Activated CD4-positive, alpha-beta T cell treated with anti-CD3 and anti-CD28 coated beads for 48 hours (primary cell): ENCODE results near the gene IL17RE.
A peak's percentile ranks its signal among the peaks of the same experiment; 100 is the strongest.

Experiments
- DNase-seq: peaks from one replicate; pipeline ENCODE4 v3.0.0-alpha.2; 2020

IL17RE gene

GRCh38 chr3:9909221-9910013 is 6.8 kb downstream of the IL17RE start:
- DNase-seq = peak; percentile 32

DNA sequence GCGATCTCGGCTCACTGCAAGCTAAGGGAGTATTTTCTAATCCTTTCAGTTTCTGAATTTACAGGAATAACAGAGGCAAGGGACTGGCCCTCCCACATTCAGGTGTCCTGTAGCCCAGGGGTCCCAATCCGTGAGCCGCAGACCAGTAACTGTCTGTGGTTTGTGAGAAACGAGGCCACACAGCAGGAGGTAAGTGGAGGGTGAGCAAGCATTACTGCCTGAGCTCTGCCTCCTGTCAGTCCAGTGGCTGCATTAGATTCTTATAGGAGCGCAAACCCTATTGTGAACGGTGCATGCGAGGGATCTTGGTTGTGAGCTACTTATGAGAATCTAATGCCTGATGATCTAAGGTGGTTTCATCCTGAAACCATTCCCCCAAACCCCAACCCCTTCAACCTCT is 9.2 kb downstream of the IL17RE start:
- no peak for DNase-seq

GRCh38 chr3:9912294-9912935 is 9.8 kb downstream of the IL17RE start:
- peak; percentile 16 for DNase-seq

DNA sequence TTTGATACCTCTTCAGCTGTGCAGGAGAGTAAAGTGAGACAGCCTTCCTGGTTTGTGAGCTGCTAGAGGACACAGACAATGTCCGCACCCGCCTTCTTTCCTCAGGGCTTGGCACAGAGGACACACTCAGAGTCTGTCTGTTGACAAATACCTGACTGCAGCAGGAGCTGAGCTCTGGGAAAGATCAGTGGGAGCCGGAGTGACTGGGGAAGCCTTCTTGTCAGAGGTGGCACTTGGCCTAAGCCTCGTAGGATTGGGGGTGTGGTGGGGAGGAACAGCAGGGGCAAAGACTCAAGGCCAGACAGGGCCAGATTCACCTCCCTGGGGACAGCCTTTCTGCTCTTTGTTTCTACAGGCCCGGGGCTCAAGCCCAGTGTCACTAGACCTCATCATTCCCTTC is 11.0 kb downstream of the IL17RE start:
- DNase-seq = no peak

DNA sequence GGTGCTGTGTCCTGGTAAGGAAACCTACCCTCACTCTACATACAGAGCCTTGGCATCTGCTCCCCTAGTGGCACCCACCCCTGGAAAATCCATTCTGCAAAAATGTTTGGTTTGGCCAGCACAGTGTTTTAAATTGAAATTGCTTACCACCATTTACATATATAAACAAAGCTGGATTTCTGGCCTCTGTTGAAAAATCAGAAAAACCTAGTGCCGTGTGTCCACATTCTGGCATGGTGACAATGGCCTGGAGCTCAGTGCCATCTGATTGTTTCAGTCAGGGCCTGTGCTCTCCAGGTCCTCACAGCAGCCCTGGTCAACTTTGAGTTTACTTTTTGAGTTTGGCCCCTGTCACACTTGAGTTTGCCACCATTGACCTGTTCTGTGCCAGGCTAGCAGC is 11.4 kb downstream of the IL17RE start:
- DNase-seq = no peak

- no peak for DNase-seq
Measured at GRCh38 chr3:9914559-9915253, 12.1 kb downstream of the IL17RE start.

DNA sequence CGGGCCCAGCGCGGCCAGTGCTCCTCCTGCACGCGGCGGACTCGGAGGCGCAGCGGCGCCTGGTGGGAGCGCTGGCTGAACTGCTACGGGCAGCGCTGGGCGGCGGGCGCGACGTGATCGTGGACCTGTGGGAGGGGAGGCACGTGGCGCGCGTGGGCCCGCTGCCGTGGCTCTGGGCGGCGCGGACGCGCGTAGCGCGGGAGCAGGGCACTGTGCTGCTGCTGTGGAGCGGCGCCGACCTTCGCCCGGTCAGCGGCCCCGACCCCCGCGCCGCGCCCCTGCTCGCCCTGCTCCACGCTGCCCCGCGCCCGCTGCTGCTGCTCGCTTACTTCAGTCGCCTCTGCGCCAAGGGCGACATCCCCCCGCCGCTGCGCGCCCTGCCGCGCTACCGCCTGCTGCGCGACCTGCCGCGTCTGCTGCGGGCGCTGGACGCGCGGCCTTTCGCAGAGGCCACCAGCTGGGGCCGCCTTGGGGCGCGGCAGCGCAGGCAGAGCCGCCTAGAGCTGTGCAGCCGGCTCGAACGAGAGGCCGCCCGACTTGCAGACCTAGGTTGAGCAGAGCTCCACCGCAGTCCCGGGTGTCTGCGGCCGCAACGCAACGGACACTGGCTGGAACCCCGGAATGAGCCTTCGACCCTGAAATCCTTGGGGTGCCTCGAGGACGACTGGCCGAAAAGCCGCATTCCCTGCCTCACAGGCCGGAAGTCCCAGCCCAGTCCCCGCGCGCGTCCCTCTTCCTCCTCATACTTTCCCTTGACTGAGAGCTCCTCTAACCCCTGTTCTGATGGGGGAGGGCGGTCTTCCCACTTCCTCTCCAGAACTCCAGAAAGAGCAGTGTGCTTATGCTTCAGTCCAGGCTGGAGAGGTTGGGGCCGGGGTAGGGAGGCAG is 12.8 kb downstream of the IL17RE start:
- peak; percentile 58 for DNase-seq

DNA sequence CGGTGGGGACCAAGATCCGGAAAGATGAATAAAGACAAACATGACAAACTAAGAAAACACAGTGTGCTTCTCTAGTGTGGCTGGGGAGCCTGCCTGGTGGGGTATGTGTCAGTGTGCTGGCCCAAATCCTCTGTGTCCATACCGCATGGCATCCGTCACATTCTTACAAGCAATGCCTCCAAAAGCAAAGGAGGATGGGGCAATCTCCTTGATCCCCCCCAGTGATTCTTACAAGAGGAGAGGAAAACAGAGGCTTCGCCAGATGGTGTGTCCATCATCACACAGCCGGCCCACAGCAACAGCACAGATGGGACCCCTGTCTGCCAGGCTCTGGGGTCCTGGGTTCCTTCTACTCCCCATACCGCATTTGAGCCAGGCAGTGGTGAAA is 13.7 kb downstream of the IL17RE start:
- no peak for DNase-seq

GRCh38 chr3:9916734-9917680 is 14.4 kb downstream of the IL17RE start, which contains the start of gene IL17RC:
TSS of gene IL17RC (plus strand) at chr3:9917098. CDS start at chr3:9917316, 218 bp downstream.
- peak; percentile 70 for DNase-seq

DNA sequence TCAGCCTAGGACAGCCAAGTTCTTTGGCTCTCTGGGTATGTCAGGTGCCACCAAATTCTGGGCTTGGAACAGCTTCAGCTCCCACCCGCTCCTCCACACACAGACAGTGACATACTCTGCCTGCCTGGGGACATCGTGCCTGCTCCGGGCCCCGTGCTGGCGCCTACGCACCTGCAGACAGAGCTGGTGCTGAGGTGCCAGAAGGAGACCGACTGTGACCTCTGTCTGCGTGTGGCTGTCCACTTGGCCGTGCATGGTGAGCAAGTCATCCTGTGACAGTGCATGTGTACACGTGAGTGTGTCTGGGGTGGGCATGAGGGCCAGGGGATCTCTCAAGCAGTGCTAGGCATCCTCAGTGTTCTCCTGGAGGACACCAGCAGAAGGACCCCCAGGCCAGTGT is 15.2 kb downstream of the IL17RE start:
- DNase-seq = no peak

DNA sequence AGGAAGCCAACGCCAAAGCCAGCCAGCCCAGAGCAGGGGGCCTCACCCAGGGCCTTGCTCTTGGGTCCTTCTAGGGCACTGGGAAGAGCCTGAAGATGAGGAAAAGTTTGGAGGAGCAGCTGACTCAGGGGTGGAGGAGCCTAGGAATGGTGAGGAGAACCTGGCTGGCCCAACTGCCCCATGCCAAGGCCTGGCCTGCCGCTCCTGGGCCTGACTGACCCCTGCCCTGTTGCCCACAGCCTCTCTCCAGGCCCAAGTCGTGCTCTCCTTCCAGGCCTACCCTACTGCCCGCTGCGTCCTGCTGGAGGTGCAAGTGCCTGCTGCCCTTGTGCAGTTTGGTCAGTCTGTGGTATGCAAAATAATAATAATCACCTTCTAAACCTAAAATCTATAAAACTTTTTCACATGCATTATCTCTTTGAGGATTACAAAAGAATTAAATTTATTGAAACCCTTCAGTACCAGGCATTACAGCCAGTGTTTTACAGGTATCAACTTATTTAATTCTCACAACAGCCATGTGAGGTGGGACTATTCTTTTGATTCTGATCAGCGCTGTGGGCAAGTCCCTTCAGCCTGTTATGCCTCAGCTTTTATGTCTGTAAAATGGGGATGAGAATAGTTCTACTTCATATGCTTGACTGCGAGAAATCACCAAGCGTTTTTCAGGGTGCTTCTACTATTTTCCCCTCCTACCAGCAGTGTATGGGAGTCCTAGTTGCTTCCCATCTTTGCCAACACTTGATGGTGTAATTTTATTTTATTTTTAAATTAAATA is 15.8 kb downstream of the IL17RE start:
- DNase-seq = no peak

DNA sequence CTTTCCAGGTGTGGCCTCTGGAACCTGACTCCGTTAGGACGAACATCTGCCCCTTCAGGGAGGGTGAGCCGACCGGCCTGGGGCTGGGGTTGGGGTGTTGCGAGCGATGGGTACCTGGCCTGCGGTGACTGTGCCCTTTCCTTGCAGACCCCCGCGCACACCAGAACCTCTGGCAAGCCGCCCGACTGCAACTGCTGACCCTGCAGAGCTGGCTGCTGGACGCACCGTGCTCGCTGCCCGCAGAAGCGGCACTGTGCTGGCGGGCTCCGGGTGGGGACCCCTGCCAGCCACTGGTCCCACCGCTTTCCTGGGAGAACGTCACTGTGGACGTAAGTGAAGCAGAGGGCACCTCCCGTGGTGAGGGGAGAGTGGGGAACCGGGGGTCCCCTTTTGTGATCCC is 25.5 kb downstream of the IL17RE start:
- no peak for DNase-seq

GRCh38 chr3:9930804-9931418 is 28.3 kb downstream of the IL17RE start:
- no peak for DNase-seq

DNA sequence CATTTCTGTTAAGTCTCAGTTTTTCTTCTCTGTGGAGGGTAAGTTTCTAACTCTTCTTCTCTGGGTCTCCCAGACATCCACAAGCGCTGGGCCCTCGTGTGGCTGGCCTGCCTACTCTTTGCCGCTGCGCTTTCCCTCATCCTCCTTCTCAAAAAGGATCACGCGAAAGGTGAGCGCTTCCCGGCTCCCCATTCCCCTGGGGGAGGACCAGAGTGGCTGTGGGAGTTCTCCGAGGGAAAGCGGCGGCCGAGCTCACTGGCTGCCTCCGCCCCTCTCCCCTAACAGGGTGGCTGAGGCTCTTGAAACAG is 29.8 kb downstream of the IL17RE start:
- DNase-seq = no peak

DNA sequence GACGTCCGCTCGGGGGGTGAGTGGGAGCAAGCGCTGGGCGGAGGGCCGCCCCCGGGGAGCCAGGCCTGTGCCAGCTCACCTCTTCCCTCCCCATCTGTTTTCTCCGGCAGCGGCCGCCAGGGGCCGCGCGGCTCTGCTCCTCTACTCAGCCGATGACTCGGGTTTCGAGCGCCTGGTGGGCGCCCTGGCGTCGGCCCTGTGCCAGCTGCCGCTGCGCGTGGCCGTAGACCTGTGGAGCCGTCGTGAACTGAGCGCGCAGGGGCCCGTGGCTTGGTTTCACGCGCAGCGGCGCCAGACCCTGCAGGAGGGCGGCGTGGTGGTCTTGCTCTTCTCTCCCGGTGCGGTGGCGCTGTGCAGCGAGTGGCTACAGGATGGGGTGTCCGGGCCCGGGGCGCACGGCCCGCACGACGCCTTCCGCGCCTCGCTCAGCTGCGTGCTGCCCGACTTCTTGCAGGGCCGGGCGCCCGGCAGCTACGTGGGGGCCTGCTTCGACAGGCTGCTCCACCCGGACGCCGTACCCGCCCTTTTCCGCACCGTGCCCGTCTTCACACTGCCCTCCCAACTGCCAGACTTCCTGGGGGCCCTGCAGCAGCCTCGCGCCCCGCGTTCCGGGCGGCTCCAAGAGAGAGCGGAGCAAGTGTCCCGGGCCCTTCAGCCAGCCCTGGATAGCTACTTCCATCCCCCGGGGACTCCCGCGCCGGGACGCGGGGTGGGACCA is 30.4 kb downstream of the IL17RE start:
- peak; percentile 93 for DNase-seq

- peak; percentile 98 for DNase-seq
Measured at GRCh38 chr3:9933561-9934234, 31.1 kb downstream of the IL17RE start, which contains the start of gene CRELD1. TSS of gene CRELD1 (plus strand) at chr3:9933834. CDS start at chr3:9934439, 605 bp downstream.

DNA sequence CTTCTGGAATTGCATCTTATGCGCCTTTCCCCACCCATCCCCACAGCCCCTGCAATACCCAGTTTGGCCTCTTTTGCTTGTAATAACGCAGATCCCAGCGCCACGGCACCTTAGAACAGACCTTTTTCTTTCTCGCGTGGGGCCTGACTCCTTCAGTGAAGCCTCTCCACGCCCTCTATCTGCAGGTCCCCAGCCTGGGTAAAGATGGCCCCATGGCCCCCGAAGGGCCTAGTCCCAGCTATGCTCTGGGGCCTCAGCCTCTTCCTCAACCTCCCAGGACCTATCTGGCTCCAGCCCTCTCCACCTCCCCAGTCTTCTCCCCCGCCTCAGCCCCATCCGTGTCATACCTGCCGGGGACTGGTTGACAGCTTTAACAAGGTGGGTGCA is 31.6 kb downstream of the IL17RE start:
- no peak for DNase-seq

DNA sequence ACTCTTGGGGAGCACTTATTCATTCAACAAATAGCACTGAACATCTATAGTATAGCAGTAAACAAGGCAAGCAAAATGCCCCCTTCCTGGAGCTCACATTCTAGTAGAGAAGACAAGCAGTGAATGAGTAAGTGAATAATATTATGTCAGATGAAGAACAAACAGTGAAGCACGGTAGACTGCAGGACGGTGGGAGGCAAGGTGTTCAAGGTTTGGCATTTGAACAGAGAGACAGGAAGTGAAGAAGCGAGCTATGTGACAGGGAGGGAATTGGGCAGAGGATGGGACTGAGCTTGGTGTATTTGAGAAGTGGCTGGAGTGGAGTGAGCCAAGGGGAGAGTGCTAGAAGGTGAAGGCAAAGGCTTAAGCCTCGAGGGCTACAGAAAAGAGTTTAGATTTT is 32.3 kb downstream of the IL17RE start:
- no peak for DNase-seq

GRCh38 chr3:9935966-9936510 is 33.4 kb downstream of the IL17RE start:
- no peak for DNase-seq
